GM21528 (cell line): ENCODE data around the gene AXIN1.
A peak's percentile ranks its signal among the peaks of the same experiment; 100 is the strongest.
"Not testable (repeated sequence)": the region's sequence is repeated elsewhere in the genome, so short reads cannot be mapped to it uniquely, and the experiment has no call there.

Experiments used
- ATAC-seq: cut with Tn5 transposase; IDR thresholded peaks from one replicate; pipeline ENCODE4 v1.9.1; 2021; ENCODE audit warnings: mild to moderate bottlenecking, moderate library complexity; ENCODE audit not compliant: unreplicated experiment, low FRiP score

The AXIN1 gene

DNA sequence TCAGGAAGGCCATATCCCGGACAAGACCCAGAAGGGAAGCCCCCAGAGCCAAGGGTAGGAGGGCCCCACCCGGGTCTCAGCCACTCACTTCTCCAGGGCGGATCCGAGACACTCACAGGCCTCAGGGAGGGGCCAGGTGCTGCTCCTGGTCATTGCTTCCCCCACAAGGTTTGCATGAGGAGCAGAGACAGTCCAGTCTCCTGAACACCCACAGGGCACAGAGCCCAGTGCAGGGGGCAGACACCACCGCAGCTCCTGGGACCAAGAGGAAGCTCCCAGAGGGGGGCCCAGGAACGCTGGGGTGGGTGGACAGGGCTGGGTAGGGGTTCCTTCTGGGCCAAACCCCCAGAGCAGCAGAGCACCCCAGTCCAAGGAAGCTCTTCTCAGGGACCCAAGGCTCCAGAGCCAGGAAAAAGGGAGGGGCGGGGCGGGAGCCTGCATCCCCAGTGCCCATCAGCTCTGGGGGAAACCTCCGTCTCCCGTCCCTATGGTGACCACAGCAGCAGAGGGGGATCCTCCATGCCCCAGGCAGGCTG is 18.5 kb upstream of the AXIN1 start:
- no peak for ATAC-seq

DNA sequence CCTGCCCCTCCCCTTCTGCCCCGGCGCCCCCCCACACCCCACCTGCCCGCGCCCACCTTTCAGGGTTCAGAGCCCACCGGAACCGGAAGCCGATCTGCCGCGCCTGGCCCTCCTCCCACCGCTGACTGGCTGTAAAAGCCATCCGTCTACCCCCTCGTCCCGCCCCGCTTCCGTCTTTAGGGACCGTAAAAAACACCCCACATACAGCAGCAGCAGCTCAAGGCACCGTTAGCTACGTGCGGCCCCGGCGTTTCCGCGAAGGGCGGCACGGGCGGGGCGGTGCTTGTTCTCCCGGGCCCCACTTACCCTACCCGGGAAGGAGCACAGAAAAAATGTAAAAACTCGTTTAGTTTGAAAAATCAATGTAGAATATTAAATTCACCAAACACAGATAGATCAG is 17.9 kb upstream of the AXIN1 start, which contains the start of gene MRPL28:
MRPL28 (minus strand) TSS at position 96 of the 400 bp plus-strand sequence. CDS start 320 bp downstream, outside the sequence.
- ATAC-seq, result peak; percentile 59

DNA sequence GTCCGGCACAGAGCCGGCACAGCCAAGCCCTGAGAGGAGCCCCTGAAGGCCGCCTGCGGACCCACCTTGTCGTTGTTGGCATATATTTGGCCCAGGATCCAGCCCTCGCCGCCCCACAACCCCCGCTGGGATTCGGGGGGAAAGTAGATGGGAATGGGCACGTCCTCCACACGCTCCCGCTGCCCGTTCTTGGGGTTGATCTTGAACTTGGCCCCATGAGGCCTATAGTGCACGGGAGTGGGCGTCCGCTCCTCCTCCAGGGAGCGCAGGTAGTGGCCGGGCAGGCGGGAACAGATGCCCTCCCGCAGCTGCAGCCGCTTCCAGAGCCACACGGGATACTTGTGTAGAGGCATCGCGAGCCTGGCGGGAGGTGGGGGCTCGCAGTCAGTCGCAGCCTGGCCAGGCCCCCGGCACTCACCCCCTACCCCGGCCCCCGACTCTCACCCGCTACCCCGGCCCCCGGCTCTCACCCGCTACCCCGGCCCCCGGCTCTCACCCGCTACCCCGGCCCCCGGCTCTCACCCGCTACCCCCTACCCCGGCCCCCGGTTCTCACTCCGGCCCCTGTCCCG is 17.4 kb upstream of the AXIN1 start:
- no peak for ATAC-seq

DNA sequence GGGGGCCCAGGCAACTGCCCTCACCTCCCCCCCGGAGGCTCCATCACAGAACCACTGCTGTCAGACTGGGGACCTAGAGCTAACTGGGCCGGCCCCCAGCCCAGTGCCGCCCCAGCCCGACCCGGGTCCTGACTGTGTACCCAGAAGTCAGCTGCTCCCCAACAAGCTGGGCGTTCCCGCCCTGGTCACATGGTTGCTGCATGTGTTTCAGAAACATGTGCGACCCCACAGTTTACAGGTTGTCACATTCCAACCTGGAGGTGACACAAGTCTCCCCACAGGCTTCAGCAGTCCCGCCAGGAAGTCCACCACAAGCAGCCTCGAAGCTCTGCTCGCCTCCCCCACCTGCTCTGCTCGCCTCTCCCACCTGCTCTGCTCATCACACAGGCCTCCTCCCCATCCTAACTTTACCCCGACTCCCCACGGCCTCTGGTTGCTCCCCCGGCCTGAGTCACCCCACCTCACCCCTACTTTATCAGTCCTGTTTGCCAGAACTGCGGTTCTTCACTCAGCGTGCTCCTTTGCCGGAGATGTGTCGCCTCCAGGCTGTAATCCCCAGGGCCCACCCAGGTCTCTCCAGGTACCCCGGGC is 16.8 kb upstream of the AXIN1 start:
- no peak for ATAC-seq

DNA sequence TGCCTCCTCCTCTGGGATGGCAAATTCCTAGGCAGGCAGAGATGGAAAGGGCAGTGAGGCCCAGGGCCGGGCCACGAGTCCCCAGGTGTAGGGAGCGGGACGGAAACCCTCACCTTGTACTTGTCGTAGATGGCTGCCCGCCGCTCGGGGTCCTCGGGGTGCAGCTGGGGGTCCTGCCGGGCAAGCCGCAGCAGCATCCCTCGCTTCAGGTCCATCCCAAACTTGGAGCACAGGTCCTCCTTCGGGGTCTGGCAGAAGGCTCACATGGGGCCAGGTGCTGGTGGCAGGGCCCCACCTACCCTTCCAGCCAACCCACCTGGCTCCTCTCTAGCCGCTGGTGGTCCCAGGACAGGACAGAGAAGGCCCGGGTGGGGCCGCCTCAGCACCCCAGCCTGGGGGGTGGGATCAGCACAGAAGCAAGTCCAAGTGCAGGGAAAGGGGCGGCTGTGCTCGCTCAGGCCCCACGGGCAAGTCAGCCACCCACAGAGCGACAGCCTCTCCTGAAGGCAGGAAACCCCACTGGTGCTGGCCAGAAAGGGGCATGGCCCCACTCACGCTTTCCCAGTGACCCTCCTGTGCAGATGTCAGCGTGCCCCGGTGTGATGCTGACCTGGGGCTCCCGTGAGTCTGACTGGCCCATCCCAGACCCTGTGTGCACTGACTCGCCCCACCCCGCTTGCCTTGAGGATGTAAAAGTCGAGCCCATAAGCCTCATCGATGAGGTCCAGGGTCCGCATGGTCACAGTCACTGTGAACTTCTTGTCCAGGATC is 16.1 kb upstream of the AXIN1 start:
- no peak for ATAC-seq

DNA sequence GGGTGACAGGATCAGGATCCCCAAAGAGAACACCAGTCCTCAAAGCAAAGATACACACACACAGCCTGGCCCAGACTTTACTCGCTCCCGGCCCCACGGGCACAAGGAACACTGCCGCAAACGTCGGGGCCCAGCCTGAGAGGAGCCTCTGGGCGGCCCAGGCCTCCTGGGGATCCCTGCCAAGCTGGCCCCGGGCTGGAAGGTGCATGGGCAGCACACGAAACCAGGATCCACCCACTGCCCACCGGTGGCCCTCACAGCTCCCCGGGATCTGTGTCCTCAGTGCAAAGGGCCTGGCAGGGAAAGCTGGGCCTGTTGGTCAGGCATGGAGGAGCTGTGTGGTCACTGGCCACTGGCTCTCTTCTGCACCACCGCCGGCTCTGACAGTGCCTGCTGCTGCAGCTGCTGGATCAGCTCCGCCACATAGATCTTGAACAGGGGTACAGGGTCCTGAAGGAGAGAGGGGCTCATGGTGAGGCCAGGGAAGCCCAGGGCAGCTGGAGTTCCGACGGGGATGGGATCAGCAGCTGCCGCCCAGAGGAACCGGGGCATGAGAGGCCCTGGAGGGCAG is 14.9 kb upstream of the AXIN1 start:
- ATAC-seq, result no peak

DNA sequence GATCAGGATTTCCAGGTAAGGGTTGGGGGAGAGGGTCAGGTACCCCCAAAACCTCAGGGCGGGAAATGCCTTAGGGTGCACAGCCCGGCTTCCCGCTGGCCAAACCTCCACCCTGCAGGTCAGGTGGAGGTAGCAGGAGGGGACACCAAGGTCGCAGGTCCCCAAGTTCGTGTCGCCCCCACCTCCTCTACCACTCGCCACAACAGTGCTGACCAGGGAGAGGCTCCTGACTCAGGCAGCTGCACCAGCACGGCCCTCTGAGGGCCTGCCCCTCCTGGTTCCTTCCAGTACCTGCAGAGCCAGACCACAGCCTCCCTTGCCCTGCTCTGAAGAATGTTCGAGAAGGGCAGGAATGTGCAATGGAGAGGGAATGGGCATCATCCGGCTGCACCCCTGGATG is 14.0 kb upstream of the AXIN1 start:
- no peak for ATAC-seq

DNA sequence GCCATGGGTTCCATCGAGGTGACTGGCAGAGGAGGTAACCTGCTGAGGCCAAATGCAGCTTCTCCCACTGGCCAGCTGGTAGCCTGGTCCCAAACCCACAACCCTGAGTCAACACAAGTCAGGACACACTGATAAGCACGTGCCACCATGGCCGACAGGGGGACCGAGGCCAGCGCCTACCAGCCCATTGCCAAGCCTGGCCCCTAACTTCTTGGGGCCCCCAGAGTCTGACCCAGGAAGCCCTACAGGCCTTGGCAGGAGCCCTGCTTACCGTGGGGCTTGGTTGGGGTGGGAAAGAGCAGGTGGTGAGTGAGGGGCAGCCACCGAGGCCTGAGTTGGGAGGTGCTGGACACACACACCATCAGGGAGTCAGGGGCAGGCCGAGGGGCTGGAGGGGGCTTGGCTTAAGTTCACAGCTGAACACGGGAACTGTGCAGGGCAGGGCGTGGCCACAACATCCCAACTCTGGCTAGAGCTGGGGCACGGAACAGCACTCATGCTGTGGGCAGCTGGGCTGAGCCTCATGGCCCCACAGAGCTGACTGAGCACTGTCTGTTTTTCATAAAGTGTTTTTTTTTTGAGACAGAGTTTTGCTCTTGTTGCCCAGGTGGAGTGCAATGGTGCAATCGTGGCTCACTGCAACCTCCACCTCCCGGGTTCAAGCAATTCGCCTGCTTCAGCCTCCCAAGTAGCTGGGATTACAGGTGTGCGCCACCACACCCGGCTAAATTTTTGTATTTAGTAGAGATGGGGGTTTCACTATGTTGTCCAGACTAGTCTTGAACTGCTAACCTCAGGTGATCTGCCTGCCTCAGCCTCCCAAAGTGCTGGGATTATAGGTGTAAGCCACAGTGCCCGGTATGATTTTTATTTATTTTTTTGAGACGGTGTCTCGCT is 12.3 kb upstream of the AXIN1 start:
- no peak for ATAC-seq

DNA sequence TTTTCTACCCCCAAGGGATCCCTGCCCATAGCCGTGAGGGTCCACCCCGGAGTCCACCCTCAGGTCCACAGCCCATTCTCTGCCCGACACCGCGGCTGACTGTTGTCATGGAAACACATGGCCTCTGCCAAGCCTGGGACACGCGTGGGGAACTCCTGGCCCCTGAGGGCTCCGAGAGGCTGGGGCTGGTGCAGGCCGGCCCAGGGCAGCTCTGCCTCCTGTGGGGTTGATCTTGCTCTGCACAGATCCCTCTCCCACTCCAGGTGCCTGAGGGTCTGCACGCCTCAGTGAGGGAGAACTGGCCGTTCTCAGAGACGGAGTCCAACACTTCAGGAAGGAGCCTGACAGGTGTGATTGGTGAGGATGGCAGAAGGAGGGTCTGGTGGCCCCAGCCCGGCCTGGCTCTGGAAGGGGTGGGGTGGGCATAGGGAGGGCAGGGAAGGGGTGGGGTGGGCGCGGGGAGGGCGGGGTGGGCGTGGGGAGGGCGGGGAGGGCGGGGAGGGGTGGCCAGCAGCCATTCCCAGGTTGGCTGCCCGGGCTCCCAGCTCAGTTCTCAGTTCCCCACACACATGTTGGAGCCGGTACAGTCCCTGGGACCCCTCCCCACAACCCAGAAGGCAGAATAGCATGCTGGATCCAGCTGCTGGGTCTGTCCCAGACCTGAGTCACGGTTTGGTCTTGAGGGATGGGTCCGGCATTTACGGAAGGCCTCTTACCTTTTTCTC is 11.4 kb upstream of the AXIN1 start:
- no peak for ATAC-seq

DNA sequence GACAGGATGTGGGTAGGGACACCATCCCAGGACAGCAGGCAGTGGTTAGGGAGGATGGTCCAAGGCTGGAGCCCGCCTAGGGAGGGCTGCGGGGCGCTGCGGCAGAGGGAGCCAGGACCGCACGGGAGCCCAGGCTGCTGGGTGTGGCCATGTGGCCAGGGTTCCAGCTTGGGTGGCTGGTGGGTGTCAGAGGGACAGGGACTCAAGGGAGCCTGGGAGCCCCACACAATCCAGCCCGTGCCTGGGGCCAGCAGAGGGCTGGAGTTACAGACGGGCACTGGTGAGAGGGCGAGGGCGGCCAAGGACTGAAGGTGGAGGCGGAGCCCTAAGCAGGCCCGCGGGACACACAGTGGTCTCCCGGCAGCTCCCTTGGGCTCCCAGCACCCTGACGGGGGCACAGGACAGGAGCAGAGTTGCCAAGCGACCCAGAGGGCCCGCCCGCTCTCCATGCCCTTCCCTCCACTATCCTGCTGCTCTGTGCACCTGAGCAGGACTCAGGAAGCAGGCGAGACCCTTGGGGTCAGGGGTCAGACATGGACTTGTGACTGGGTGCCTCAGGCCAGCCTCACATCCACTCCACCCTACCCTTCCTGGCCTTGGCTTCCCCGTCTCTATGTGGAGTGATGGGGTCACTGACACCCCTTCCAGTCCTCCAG is 10.7 kb upstream of the AXIN1 start:
- no peak for ATAC-seq

DNA sequence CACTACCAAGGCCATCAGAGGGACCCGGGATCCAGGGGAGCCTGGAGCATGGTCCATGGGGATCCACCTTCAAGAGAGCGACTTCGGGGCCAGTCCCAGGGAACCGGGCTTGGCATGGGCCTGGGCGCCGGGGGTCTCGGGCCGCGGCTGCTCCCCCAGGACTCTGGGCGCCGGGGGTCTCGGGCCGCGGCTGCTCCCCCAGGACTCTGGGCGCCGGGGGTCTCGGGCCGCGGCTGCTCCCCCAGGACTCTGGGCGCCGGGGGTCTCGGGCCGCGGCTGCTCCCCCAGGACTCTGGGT is 10.1 kb upstream of the AXIN1 start:
- ATAC-seq, result not testable (repeated sequence)

DNA sequence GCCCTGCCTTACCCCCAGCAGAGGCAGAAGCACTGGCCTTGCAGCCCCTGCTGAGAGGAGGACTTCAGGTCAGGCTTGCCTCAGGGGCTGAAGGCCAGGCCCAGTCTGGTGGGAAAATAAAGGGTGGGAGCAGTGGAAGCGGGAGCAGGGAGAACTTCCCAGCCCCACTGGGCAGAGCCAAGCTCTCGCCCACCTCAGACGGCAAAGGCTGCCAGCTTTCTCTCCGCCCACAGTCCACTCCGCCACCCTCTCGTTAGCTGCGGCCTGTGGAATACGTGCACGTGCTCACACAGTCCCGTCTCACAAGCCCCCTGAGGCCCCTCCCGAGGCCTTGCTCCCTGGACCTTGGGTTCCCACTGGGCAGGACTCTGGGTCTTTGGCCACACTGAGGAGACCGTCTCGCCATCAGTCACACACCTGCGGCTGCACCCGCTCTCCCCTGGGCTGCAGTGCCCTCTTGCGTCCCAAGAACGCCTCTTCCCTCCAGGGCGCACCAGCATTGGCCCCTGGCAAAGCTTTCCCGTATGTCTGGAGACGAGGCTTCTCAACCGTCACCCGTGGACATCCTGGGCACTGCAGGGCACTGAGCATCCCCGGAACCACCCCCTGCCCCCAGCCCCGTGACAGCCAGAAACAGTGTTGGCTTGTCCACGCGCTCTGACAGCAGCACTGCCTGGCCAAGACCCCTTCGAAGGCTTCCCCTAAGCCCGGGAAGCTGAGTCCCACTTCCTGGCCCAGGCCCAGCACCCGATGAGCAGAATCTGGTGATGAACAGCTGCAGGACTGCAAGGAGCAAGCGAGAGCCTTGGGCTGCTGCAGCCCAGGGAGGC is 9.6 kb upstream of the AXIN1 start:
- ATAC-seq, result no peak

DNA sequence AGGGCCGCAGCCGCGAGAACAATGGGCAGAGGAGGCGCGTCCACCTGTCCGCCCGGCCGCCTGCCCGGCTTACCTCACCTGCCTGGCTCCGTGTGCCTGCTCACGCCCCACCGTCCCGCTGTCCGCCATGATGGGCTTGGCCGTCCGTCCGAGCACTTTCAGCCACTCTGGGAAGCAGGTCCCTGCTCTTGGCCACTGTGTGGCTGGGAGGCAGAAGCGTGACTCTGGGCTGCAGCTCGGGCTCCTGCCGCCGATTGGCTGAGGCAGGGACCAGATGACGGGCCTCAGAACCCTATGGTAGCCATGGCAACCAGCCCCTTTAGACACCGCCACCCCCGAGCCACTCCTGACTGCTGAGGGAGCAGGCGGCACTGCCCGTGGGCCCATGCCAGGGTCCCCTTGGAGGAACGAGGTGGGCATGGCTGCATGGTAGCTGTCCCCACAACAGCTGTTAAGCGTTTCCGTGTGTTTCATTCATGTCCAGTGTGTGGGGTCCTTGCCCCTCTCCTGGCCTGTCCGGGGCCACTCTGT is 8.9 kb upstream of the AXIN1 start:
- no peak for ATAC-seq

DNA sequence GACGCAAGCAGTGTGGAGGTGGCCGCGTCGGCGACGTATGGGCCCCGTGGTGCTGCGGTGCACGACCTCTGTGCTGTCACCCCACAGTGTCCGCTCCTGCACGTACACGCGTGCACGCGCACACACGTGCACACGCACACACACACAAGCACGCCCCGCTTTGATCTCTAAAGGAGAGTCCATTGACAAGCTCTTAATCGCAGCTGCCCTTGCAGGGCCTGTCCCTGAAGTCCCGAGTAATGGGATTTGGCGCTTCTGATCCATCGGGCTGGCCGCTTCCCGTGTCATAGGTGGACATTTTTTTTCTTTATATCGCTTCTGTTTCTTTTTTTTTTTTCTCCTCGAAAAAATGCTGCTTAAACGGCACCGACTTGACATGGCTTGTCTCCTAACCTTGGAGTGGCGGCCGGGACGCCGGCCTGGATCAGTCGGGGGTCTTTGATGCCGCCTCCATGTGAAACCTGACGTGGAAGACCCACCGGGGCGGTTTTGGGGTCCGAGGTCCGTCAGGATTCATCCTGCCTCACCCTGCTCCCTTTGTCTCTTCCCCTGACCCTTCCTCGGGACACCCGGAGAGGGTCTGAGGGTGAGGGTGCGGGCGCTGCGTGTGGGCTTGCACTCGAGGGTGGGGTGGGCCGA is 8.3 kb upstream of the AXIN1 start:
- no peak for ATAC-seq

DNA sequence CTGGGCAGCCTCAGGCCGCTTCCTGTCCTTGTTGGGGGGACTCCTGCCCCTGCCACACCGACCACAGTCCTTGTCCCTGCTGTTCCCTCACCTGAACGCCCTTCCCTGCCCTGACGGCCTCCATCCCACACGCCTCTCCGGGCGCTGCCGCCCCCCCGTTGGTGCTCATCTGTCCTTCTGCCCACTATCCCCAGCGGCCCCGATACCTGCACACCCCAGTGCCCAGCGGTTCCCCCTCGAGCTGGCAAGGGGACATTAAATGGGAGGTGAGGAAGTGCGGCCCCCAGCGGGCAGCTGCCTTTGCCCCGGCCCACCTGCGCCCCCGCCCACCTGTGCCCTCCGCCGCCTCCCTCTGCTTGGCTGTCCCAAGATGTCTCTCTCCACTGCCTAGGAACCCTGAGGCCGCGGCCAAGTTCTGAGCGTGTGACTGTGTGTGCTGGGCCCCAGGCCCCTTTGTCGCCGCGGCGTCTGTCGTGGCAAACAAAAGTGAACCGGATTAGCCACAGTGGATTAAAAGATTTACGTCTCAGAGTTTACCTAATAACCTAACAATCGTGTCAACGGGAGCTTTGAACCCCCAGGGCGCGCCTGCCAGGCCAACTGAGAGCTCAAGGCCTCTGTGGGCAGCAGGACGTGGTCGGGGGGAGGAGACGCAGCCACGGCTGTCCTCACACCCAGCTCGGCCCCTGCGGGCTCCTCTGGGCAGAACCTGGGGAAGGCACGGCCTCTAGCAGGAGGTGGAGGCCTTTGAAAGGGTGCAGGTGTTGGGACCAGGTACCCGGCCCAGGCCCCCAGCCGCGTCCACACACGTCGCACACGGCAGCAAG is 7.6 kb upstream of the AXIN1 start:
- no peak for ATAC-seq

DNA sequence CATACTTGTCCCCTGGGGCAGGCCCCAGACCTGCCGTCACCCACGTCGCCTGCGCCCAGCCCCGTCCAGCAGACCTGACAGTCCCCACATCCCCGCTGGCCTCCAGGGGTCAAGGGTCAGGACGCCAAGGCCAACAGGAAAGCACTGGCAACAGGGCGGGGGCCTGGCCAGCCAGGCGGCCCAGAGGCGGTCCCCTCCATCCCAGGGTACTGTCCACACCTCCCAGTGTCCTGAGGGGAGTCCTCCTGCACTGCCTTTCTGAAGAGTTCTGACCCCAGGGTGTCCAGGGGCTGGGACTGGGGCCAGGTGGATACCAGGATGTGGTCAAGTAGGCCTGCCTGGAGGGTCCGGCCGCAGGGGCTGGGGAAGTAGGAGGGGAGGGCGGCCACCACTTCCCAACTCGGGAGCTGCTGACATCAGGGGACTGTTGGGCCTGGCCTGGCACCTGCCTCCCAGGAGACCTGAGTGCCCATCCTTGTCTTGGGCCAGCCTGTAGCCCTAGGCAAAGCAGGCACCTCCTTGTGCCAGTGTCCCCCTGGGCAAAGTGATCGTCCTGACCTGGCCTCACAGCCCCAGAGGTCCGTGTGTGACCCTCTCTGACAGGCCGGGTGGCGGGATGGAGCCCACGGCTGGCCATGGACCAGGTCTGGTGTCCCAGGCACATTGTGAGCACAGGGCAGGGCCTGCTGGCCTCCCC is 6.7 kb upstream of the AXIN1 start:
- no peak for ATAC-seq
